ENCODE data around the gene NPDC1.

NPDC1 gene

DNA sequence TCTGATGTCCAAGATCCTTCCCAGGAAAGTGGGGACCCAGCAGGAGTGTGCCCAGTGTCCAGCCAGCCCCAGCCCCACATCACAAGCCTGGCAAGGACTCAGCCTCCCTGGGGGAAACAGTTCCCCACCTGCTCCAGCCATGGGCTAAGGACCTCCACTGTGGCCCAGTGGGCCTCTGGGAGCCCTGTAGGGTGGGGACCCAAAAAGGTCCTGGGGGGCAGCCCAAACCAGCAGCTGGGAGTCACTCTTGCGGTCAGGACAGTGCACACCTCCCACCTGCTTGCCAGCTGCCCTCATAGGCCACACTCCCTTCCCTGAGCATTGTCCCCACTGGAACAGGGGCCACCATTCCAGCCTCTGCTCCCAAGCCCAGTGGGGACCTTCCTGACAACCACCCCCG is 19.6 kb downstream of the NPDC1 start:
- no peak for DNase-seq (ENCODE audit: low read depth in 2 of 2)

DNA sequence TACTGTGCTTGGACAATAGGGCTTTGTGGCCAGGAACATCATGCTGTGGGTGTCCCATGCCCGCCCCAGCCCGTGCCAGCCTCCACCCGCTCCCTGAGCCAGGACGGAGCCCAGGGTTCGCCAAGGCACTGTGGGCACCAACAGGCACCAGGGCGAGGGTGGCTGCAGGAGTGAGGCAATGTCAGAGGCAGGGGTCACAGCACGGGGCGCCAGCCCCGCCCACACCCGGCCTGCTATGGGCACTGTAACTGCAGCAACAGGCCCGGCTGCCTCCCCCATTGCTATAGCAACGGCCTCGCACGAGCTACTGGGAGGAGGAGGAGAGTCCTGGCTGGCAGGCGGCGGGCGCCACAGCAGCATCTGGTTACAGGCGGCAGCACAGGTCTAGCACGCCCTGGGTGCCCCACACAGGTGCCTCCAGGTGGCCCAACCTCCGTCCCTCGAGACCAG is 20.4 kb downstream of the NPDC1 start:
- no peak for DNase-seq (ENCODE audit: low read depth in 2 of 2)

DNA sequence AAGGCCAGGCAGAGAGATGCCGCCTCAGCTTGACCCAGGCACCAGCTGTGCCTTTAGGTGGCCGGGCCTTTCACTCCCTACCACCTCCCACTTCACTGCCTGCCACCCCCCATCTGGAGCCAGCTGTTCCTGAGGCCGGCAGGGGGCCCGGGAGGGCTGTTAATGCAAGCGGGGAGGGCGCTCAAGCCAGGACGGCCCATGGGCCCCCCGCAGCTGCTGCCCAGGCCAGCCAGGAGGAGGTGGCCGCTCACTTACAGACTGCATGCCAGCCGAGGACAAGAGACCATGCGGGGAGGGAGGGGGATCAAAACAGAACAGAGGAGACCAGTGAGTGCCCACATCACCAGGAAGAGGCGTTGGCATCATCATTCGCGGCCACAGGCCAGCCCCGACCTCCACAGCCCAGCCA is 22.4 kb downstream of the NPDC1 start:
- no peak for DNase-seq (ENCODE audit: low read depth in 2 of 2)

DNA sequence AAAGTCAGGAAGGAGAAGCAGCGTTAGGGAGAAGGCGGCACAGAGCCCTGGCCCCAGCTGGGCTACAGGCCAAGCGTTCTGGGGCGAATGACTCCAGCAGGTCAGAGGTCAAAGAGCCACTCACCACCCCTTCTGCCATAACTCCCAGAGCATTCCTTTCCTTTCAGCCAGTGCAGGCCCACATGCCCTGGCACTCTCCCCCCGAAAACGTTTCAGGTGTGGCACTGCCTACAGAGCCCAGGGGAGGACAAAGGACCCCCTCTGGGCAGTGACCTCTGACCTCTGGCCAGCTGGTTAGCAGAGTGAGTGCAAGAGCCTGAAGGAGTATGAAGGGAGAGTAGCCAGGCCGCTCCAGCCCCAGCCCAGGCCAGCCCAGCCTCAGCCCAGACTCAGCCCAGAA is 22.8 kb downstream of the NPDC1 start:
- no peak for DNase-seq (ENCODE audit: low read depth in 2 of 2)

DNA sequence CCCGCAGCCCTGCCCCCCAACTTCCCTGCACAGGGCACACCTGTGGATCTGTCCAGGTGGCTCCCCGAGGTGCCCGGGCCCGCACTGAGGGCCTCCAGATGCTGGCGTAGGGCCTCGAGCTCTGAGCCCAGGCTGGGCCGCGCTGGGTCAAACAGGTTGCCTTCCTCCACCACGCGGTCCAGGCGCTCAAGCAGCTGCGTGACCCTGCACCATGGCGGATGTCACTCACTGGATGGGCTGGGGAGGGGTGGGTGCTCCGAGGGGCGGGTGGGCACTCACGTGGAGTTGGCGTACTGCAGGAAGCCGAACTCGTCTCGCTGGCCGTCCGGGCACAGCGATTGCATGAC is 23.3 kb downstream of the NPDC1 start:
- no peak for DNase-seq (ENCODE audit: low read depth in 2 of 2)

DNA sequence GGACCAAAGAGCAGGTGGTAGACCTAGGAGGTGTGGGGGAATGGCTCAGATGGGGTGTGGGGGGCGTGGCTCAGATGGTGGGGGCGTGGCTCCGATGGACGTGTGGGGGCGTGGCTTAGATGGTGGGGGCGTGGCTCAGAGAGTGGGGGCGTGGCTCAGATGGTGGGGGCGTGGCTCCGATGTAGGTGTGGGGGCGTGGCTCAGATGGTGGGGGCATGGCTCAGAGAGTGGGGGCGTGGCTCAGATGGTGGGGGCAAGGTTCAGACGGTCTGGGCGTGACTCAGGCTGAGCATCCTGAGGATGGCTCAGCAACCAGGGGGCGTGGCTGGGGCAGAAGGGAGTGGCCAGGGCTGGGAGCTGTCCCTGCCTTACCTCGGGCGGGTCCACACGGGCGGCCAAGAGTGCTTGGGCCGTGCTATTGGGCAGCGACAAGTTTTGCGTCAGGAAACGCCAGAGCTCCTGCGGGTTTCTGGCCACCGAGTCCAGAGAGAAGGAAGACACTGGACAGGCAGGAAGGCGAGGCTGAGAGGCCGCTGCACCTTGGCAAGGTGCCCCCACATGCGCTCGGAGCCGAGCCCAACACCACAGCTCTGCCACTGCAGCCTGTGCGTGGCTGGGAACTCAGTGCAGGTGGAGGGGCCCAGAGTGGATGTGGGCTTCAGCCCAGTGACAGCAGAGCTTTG is 23.9 kb downstream of the NPDC1 start:
- DNase-seq (ENCODE audit: low read depth in 2 of 2) = peak; percentile 41 to 55

DNA sequence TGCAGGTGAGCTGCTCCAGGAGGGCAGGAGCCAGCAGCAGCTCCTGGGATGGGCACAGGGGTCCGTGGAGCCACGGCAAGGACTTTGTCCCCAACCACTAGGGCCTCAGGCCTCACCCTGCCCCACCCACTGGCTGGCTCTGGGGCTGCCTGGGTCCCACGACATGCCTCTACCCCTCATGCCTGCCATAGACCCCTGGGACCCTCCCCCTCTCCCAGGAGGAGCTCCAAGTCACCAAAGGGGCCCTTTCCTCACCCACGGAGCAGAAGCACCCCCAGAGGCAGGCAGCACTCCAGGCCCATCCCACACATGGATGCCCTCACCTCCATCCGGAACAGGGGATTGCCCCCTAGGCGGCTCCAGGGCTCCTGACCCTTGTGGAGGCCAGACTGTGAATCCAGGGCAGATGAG is 24.4 kb downstream of the NPDC1 start:
- no peak for DNase-seq (ENCODE audit: low read depth in 2 of 2)

DNA sequence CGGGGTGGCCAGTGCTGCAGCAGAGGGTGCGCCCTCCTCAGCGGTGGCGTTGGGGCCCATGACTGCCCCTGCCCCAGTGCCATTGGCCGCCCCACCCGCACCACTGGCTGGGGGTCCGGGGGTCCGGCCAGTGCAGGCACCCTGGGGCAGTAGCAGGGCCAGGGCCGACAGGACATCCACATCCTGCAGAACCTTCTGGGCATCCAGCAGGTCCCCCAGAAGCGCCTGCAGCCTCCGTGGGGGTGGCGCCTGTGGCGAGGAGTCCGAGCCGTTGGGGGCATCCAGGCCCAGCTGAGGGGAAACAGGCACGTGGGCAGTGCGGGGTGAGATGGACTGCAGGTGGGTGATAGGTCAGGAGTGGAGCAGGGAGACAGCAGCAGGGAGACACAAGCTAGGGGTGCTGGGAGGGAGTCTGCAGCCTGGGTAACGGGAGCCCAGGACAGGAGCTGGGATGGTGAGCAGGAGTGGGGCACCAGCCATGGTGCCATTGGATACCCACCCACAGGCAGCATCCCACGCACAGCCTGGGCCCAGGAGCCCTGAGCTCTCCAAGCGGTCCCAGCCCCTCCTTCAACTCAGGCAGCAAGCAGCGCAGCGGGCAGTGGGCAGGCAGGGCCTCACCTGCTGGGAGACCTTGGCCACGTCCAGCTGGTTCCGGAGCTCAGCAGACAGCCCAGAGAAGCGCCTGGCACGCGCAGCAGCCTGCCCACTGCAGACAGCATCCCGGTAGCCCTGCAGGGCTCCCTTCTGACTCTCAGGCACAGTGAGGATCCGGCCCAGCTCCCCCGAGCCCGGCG is 25.0 kb downstream of the NPDC1 start:
- no peak for DNase-seq (ENCODE audit: low read depth in 2 of 2)

DNA sequence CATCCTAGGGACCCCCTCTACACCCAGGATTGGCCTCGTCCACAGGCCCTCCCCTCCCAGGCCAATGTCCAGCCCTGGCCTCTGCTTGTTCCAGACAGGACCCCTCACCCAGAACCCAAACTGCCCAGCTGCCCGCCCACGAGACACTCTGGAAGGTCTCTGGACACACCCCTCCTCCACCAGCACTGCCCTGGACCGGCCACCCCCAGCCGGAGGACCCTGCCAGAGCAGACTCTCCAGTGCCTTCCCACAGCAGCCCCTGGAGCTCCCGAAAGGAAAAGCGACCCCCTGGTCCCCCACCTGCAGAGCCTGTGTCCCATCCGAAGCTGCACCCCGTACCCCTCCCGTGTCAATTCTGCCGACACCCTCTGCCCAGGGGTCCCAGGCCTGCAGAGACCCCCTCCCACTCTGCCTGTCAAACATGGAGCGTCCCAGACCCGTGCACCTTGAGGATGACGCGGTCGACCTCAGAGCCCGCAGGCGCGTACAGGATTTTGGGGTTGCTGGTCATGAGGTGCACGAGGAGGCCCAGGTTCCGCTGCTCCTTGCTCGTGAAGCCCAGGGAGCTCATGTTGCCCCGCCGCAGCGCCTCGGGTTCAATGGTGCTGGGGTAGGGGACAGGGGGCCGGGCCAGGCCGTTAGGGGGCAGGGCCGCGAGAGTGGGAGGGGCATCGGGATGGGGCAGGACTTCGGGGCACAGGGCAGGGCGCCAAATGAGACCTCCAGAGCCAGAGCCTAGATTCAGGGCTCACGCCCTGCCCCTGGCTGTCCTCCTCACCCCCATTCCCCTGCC is 25.9 kb downstream of the NPDC1 start:
- DNase-seq (ENCODE audit: low read depth in 2 of 2) = no peak

DNA sequence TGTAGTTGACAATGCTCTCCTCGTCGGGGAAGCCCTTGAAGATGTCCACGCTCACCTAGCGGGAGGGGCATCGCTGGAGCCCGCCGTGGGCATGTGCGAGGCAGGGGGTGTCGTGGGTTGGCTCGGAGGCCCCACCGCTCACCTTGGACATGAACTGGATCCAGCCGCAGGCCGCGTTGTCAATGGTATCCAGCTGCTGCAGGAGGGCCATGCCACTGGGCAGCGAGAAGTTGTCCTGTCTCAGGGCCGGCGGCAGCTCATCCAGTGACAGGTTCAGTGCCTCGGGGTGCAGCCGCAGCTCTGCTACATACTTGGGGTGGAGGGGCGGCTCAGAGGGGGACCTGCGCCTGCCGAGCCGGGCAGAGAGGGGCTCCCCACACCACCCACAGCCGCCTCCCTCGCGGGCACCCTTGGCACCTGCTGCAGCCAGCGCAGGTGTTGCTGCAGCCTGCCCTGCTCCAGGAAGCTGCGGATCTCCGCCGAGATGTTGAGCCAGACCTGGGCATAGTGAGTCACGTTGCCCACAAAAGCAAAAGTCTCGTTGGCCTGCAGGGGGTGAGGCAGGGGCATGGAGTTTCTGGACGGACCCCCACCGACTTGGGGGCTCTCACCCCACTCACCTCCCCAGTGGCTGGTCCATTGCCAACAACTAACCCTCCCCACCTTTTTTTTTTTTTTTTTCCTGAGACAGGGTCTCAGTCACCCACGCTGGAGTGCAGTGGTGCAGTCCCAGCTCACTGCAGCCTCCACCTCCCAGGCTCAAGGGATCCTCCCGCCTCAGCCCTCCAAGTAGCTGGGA is 27.0 kb downstream of the NPDC1 start:
- DNase-seq (ENCODE audit: low read depth in 2 of 2) = no peak

DNA sequence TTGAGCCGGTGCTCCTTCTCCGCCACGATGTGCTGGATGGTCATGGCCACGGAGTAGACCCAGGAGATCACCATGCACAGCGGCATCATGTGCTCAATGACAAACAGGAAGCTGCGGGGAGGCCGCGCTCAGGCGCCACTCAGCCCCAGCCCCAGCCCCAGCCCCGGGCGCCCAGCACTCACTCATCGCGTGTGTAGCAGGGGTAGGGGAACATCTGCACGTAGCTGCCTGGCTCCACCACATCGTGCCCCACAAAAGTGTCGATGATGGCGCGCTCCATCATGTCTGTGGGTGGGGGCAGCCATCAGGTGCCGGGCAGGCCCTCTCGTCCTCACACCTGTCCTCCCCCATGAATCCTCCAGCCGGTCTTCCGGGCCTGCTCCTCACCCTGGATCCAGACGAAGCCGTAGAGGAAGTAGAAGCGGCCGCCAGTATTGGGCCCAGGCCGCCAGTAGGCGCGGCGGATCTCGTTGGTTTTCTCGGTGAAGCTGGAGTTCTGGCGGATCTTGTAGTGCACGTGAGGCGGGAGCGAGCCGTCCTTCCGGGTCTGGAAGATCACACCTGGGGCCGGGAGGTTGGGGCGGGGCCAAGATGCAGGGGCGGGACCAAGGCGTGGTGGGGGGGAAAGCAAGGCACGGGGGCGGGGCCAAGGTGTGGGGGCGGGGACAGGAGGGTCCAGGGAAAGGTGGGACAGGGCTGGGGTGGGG is 28.0 kb downstream of the NPDC1 start:
- no peak for DNase-seq (ENCODE audit: low read depth in 2 of 2)

DNA sequence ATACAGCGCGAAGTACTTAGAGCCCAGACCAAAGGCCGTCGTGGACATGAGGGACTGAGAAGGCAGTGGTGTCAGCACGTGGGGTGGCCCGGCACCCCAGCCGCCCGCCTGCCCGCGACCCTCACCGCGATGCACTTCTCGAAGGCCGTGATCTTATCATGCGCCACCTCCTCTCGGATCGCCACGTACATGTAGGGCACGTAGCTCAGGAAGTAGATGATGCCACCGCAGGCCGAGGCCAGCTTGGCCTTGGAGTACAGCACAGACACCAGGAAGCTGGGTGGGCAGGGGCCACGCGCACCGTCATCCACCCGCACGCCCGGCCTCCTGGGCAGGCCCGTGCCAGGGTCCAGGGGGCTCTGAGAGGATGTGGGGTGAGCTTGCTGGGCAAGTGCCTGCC is 28.9 kb downstream of the NPDC1 start:
- no peak for DNase-seq (ENCODE audit: low read depth in 2 of 2)

DNA sequence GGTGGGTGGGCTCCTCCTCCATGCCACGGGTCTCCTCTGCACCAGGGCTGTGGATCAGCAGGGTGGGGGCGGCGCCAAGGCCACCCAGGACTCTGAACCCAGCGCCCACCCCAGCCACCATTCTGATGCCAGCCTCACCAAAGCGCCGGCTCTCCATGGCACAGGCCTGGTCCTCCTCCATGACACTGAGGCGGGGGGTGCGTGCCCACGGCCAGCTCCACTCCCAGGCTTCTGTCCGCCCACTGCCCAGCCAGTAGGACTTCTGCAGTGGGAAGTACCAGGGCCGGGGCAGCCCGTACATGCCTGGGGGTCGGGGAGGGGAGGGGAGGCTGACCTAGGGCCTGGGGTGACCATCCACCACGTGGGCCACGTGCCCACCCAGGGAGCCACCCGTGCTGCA is 29.5 kb downstream of the NPDC1 start:
- no peak for DNase-seq (ENCODE audit: low read depth in 2 of 2)

DNA sequence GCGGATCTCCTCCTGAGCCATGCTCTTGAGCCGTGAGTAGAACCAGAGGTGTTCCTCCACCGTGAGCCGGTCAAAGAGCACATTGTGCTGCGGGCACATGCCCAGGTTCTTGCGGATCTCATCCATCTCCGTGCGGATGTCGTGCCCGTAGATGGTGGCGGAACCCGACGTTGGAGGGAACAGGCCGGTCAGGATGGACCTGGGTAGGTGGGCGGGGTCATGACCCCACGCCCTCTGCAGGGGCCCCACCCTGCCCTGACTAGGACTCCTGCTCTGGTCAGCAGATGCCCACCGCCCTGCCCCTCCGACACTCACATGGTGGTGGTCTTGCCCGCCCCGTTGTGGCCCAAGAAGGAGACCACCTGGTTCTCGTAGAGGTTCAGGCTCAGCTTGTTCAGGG is 30.0 kb downstream of the NPDC1 start:
- no peak for DNase-seq (ENCODE audit: low read depth in 2 of 2)

DNA sequence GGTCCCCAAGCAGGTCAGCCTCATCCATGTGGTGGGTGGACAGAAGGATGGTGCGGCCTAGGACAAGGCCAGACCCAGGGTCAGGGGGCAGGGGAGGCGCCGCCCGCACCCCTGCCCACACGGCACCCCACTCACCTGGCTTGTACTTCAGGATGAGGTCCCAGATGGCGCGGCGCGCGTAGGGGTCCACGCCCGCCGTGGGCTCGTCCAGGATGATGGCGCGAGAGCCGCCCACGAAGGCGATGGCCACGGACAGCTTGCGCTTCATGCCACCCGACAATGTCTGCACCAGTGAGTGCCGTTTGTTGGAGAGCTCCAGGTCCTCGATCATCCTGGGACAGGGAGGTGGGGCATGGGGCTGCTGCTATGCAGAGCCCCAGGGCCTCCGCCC is 30.4 kb downstream of the NPDC1 start:
- DNase-seq (ENCODE audit: low read depth in 2 of 2) = no peak

DNA sequence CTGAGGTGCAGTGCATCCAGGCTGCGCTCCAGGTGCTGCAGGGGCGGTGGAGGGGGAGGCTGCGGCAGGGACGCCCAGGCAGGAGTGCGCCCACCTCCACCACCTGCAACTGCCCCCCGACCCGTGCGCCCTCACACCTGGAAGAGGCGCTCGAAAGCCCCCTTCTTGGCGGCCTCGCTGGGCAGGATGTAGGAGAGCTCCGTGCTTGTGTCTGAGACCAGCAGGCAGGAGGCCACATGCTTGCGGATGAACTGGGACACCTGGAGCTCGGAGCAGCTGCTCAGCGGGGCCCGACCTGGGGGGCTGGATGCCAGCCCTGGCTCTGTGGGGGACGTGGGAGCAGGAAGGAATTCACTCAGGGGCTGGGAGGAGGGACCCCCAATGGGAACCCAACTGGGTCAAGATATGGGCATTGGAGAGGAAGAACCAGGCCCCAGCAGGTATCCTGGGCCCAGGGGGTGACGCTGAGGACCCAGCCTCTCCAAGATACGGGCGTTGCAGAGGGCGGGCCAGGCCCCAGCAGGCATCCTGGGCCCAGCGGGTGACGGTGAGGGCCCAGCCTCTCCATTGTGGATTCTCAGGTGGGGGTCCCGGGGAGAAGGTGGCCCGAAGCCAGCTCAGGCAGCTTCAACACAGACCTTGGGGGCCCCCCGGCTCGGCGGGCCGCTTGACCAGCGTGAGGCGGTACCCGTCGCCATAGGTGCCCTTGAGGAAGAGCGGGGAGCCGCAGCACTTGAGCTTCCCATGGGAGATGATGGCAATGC is 31.0 kb downstream of the NPDC1 start:
- no peak for DNase-seq (ENCODE audit: low read depth in 2 of 2)

DNA sequence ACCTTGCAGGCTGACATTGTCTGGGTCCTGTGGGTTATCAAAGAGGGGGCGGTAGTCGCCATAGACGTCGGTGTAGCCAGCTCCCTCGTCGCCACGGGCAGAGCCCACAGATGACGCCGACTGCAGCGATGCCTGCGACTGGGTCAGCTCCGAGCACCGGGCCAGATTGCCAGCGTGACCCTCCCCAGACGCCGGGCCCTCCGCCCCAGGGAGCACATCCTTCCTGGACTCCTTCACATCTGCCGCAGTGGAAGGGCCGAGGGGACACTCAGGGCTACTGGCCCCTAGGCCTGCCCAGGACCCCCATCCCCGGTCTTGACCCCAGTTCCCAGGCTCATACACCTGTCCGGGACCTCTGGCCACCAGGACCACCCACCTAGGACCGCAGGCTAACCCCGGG is 31.8 kb downstream of the NPDC1 start:
- DNase-seq (ENCODE audit: low read depth in 2 of 2) = no peak

DNA sequence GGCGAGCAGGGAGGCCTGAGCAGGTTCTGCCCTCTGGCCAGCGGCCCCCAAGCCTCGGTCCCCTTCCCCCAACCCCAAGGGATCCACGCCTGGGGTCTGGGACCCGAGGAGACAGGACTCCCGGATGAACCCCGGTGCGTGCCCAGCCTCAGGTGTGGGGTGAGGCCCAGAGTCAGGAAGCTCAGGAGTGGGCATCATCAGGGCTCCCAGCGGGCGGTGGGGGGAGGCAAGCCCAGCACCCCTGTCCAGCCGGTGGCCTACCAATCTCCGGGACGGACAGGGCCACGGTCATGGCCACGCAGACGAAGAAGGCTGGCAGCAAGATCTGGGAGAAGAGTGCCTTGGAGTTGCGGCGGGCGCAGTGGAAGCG is 32.4 kb downstream of the NPDC1 start:
- no peak for DNase-seq (ENCODE audit: low read depth in 2 of 2)

DNA sequence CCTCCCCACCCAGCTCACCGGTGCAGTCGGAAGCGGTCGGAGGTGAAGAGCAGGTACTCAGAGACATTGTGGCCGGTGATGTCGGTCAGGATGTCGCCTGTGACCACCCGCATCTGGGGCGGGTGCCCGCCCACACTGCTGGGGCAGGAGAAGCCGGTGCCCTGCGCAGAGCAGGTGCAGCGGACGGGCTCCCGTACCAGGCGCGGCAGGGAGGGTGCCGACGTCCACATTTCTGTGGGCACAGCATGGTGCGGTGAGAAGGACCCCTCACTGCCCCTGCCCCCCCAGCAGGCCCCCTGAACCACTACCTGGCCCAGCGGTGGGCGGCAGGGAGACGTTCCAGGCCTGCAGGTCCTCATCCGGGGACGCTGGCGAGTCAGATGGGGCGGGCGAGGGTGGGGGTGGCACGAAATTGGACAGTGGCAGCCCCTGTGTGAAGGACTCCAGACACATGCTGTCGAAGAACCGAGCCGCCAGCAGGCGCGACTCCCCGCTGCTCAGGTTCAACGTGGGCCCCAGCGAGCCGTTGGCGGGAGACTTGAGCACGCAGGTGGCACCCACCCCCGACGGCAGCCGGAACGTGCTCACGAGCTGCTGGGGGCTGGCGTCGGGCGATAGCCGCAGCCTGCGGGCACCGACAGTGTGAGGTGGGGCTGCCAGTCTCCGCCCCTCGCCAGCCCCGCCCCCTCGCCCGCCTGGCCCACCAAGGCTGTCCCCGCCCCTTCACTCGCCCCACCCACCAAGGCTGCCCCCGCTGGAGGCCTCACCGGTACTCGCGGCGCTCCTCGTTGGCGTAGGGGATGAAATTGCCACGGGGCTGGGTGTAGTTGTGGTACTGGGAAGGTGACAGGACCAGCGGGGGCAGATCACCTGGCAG is 33.0 kb downstream of the NPDC1 start:
- DNase-seq (ENCODE audit: low read depth in 2 of 2) = no peak
